GM23338 (cell line): ENCODE results near the gene FAM110A. TPM values are rescaled to one million over a fixed set of nuclear protein-coding genes. Genes with fewer than 3 reads are reported as not detected.

Experiments
- ATAC-seq: fragments of 200-7000 bp; cut with Tn5 transposase; 3 replicates; pipeline ENCODE4 v1.9.1; 2020
- DNase-seq: peaks from one replicate; pipeline ENCODE4 v3.0.0-alpha.2; 2015; ENCODE audit warnings: low spot score
- H2AFZ ChIP-seq: fragments of 200-600 bp; sonication (generic); 2 replicates; pipeline ENCODE4 v1.8.0; 2016; ENCODE audit warnings: antibody characterized with exemption, mild to moderate bottlenecking, moderate library complexity
- H3F3A ChIP-seq: fragments of 200-600 bp; sonication (generic); replicated peaks from 2 replicates; pipeline ENCODE4 v1.8.0; 2017; ENCODE audit warnings: antibody characterized with exemption, mixed run types, low read depth
- H3K27ac ChIP-seq: fragments of 200-600 bp; sonication (generic); 2 replicates; pipeline ENCODE4 v1.6.1; 2016; ENCODE audit warnings: low read depth
- H3K27me3 ChIP-seq: fragments of 200-600 bp; sonication (generic); 2 replicates; pipeline ENCODE4 v1.8.0; 2016; ENCODE audit warnings: mild to moderate bottlenecking, mixed run types, moderate library complexity; ENCODE audit not compliant: insufficient read depth
- H3K36me3 ChIP-seq: fragments of 200-600 bp; sonication (generic); 2 replicates; pipeline ENCODE4 v1.8.0; 2016; ENCODE audit warnings: mild to moderate bottlenecking; ENCODE audit not compliant: insufficient read depth
- H3K4me1 ChIP-seq: fragments of 200-600 bp; sonication (generic); 2 replicates; pipeline ENCODE4 v1.8.0; 2016; ENCODE audit warnings: mild to moderate bottlenecking, moderate library complexity; ENCODE audit not compliant: insufficient read depth
- H3K4me2 ChIP-seq: fragments of 200-600 bp; sonication (generic); 2 replicates; pipeline ENCODE4 v1.7.1; 2017; ENCODE audit warnings: mixed run types
- H3K4me3 ChIP-seq: fragments of 200-600 bp; sonication (generic); 2 replicates; pipeline ENCODE4 v1.6.1; 2016; ENCODE audit warnings: mixed run types
- H3K79me2 ChIP-seq: fragments of 200-600 bp; sonication (generic); replicated peaks from 2 replicates; pipeline ENCODE4 v1.8.0; 2017; ENCODE audit warnings: mild to moderate bottlenecking; ENCODE audit not compliant: insufficient read depth
- H3K9me2 ChIP-seq: fragments of 200-600 bp; sonication (generic); 2 replicates; pipeline ENCODE4 v1.8.0; 2017; ENCODE audit not compliant: insufficient read depth
- H4K20me1 ChIP-seq: fragments of 200-600 bp; sonication (generic); replicated peaks from 2 replicates; pipeline ENCODE4 v1.8.0; 2017; ENCODE audit warnings: mild to moderate bottlenecking; ENCODE audit not compliant: insufficient read depth
- H3K27ac Mint-ChIP-seq: 2 replicates; pipeline ENCODE4 v1.8.0; 2020; ENCODE audit warnings: inconsistent platforms, mild to moderate bottlenecking, moderate library complexity, mixed read lengths
- H3K27me3 Mint-ChIP-seq: 3 replicates; pipeline ENCODE4 v1.8.0; 2022; ENCODE audit warnings: low read depth, mild to moderate bottlenecking, moderate library complexity, mixed read lengths, inconsistent platforms; ENCODE audit not compliant: insufficient read depth, poor library complexity
- H3K36me3 Mint-ChIP-seq: 3 replicates; pipeline ENCODE4 v1.8.0; 2021; ENCODE audit warnings: low read depth, mild to moderate bottlenecking, inconsistent platforms, moderate library complexity, mixed read lengths
- H3K4me1 Mint-ChIP-seq: 3 replicates; pipeline ENCODE4 v1.8.0; 2020; ENCODE audit warnings: mild to moderate bottlenecking, inconsistent platforms, mixed read lengths
- H3K4me3 Mint-ChIP-seq: 3 replicates; pipeline ENCODE4 v1.8.0; 2021; ENCODE audit warnings: moderate library complexity, mild to moderate bottlenecking, inconsistent platforms, mixed read lengths
- H3K9me3 Mint-ChIP-seq: 3 replicates; pipeline ENCODE4 v1.8.0; 2020; ENCODE audit warnings: moderate library complexity, mild to moderate bottlenecking, inconsistent platforms, mixed read lengths
- CREB1 ChIP-seq: fragments of 250-450 bp; sonication (Bioruptor Pico); IDR thresholded peaks from 2 replicates; pipeline ENCODE4 v1.5.0; 2020; ENCODE audit warnings: low read depth, mild to moderate bottlenecking, moderate library complexity
- EZH2phosphoT487 ChIP-seq: fragments of 200-600 bp; sonication (generic); IDR thresholded peaks from one replicate; pipeline ENCODE4 v1.8.1; 2018; ENCODE audit warnings: antibody characterized with exemption; ENCODE audit not compliant: unreplicated experiment
- JUNB ChIP-seq: IDR thresholded peaks from one replicate; pipeline ENCODE4 v1.6.1; 2016; ENCODE audit warnings: antibody characterized with exemption; ENCODE audit not compliant: unreplicated experiment
- NANOG ChIP-seq: IDR thresholded peaks from 2 replicates; pipeline ENCODE4 v1.6.1; 2016; ENCODE audit warnings: antibody characterized with exemption, borderline replicate concordance
- POLR2AphosphoS5 ChIP-seq: IDR thresholded peaks from 2 replicates; pipeline ENCODE4 v1.6.1; 2016; ENCODE audit warnings: antibody characterized with exemption, low read depth
- STAT1 ChIP-seq: IDR thresholded peaks from one replicate; pipeline ENCODE4 v1.6.1; 2016; ENCODE audit warnings: antibody characterized with exemption; ENCODE audit not compliant: unreplicated experiment
- ZNF114 ChIP-seq: fragments of 250-450 bp; sonication (Bioruptor Pico); IDR thresholded peaks from 2 replicates; pipeline ENCODE4 v1.5.0; 2020; ENCODE audit warnings: mild to moderate bottlenecking, moderate library complexity
- ZNF331 ChIP-seq: fragments of 250-450 bp; sonication (Bioruptor Pico); IDR thresholded peaks from 2 replicates; pipeline ENCODE4 v1.5.0; 2020; ENCODE audit warnings: low read depth, mild to moderate bottlenecking, moderate library complexity
- polyA plus RNA-seq: library from polyadenylated mRNA; unstranded; fragments of >200 nt; fragmentation: Nextera tagmentation; extraction: Ambion mirVana; gene quantifications from 2 replicates; pipeline ENCODE4 v1.2.1, GENCODE V29; 2016
- total RNA-seq: library from RNA; depleted of rRNA; stranded (reverse); fragments of >200 nt; shearing (Covaris generic); gene quantifications from 2 replicates; pipeline ENCODE4 v1.2.3, GENCODE V29; 2014
- TF ChIP-seq, protein P1 (sequence below): IDR thresholded peaks from one replicate; pipeline ENCODE4 v1.6.1; 2018; ENCODE audit warnings: antibody characterized with exemption; ENCODE audit not compliant: unreplicated experiment
- TF ChIP-seq, protein P2 (sequence below): IDR thresholded peaks from 2 replicates; pipeline ENCODE4 v1.6.1; 2016; ENCODE audit warnings: antibody characterized with exemption
- TF ChIP-seq, protein P3 (sequence below): fragments of 250-450 bp; sonication (Bioruptor Pico); IDR thresholded peaks from 2 replicates; pipeline ENCODE4 v1.5.0; 2020; ENCODE audit warnings: mild to moderate bottlenecking, moderate library complexity

The FAM110A gene
- total and polyA plus RNA-seq, 2 experiments from 2014 or later: 10.7 to 13.7 TPM

DNA sequence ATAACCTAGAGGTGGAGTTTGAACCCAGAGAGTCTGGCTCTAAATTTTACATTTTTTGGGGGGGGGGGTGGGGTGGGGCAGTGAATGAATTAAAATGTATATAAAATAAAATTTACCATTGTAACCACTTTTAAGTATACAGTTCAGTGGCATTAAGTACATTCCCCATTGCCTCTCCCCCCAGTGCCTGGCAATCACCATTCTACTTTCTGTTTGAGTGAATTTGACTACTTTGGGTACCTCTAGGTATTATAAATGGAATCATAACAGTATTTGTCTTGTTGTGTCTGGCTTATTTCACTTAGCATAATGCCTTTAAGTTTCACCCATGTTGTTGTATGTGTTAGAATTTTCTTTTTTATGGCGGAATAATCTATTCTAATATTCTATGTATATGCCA is 2.7 kb downstream of the FAM110A start:
- no peaks in the 10 kb centered on the region for H4K20me1 ChIP-seq
- no peak overlapping the region for H2AFZ ChIP-seq
- no peaks in the 10 kb centered on the region for H3K79me2 ChIP-seq
- TF ChIP-seq EZH2phosphoT487 (no peak), ZNF114 (CRISPR knock-in tag) (no peak), NANOG (no peak), JUNB (no peak)
- TF ChIP-seq, protein P1, sequence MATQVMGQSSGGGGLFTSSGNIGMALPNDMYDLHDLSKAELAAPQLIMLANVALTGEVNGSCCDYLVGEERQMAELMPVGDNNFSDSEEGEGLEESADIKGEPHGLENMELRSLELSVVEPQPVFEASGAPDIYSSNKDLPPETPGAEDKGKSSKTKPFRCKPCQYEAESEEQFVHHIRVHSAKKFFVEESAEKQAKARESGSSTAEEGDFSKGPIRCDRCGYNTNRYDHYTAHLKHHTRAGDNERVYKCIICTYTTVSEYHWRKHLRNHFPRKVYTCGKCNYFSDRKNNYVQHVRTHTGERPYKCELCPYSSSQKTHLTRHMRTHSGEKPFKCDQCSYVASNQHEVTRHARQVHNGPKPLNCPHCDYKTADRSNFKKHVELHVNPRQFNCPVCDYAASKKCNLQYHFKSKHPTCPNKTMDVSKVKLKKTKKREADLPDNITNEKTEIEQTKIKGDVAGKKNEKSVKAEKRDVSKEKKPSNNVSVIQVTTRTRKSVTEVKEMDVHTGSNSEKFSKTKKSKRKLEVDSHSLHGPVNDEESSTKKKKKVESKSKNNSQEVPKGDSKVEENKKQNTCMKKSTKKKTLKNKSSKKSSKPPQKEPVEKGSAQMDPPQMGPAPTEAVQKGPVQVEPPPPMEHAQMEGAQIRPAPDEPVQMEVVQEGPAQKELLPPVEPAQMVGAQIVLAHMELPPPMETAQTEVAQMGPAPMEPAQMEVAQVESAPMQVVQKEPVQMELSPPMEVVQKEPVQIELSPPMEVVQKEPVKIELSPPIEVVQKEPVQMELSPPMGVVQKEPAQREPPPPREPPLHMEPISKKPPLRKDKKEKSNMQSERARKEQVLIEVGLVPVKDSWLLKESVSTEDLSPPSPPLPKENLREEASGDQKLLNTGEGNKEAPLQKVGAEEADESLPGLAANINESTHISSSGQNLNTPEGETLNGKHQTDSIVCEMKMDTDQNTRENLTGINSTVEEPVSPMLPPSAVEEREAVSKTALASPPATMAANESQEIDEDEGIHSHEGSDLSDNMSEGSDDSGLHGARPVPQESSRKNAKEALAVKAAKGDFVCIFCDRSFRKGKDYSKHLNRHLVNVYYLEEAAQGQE: no peak
- TF ChIP-seq, protein P2, sequence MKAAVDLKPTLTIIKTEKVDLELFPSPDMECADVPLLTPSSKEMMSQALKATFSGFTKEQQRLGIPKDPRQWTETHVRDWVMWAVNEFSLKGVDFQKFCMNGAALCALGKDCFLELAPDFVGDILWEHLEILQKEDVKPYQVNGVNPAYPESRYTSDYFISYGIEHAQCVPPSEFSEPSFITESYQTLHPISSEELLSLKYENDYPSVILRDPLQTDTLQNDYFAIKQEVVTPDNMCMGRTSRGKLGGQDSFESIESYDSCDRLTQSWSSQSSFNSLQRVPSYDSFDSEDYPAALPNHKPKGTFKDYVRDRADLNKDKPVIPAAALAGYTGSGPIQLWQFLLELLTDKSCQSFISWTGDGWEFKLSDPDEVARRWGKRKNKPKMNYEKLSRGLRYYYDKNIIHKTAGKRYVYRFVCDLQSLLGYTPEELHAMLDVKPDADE: no peak
- no peak overlapping the region for H3K27ac ChIP-seq
- ATAC-seq (no peak), DNase-seq (no peak)
- H3K4me3 Mint-ChIP-seq: no peak overlapping the region
- H3K27me3 Mint-ChIP-seq: peaks cover 22% of the 10 kb centered on the region
- H3K27me3 ChIP-seq: peaks cover 23% of the 10 kb centered on the region
- H3K4me2 ChIP-seq: no peak overlapping the region
- peaks cover 10% of the 10 kb centered on the region for H3K4me1 Mint-ChIP-seq
- H3K36me3 ChIP-seq: no peaks in the 10 kb centered on the region
- H3K36me3 Mint-ChIP-seq: no peaks in the 10 kb centered on the region; the same call in 2 of the 3 replicates
- peaks cover 12% of the 10 kb centered on the region for H3K4me1 ChIP-seq
- 0 out of 2 replicates have a peak, but pooled peaks cover 8% of the 10 kb centered on the region for H3F3A ChIP-seq
- no peak overlapping the region for H3K4me3 ChIP-seq
- peaks cover 4% of the 10 kb centered on the region; the same call in 2 of the 3 replicates for H3K9me3 Mint-ChIP-seq
- H3K27ac Mint-ChIP-seq: no peak overlapping the region
- H3K9me2 ChIP-seq: no peaks in the 10 kb centered on the region

DNA sequence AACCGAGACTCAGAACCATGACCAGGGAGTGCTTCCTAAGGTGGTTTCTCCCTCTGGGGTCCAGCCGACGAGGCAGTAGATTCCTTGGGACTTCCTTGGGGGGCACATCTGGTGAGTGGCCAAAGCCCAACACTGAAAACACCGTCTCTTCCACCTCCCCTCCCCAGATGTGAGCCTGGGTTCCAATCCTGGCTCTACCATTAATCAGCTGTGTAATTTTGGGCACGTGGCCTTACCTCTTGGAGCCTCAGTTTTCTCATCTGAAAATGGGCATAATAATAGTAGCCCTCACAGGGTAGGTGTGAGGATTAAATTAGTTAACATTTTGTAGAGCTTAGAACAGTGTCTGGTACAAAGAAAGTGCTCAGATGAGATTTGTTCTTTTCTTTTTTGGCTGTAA is 5.5 kb downstream of the FAM110A start:
- H3K27ac Mint-ChIP-seq: no peak overlapping the region
- no peak overlapping the region for H3K27ac ChIP-seq
- ATAC-seq: no peak
- no peaks in the 10 kb centered on the region for H4K20me1 ChIP-seq
- H3K79me2 ChIP-seq: no peaks in the 10 kb centered on the region
- no peak overlapping the region for H3K4me3 ChIP-seq
- no peak overlapping the region for H3K4me3 Mint-ChIP-seq
- H3K4me1 Mint-ChIP-seq: peaks cover 14% of the 10 kb centered on the region
- peak; percentile 0 for DNase-seq
- no peak overlapping the region for H2AFZ ChIP-seq
- no peaks in the 10 kb centered on the region for H3K36me3 ChIP-seq
- no peaks in the 10 kb centered on the region for H3K36me3 Mint-ChIP-seq
- H3K27me3 ChIP-seq: peaks cover 50% of the 10 kb centered on the region
- peaks cover 4% of the 10 kb centered on the region; the same call in 2 of the 3 replicates for H3K9me3 Mint-ChIP-seq
- 0 out of 2 replicates have a peak, but pooled peaks cover 8% of the 10 kb centered on the region for H3F3A ChIP-seq
- peaks cover 30% of the 10 kb centered on the region for H3K27me3 Mint-ChIP-seq
- peaks cover 20% of the 10 kb centered on the region; the same call in 1 of the 2 replicates for H3K4me1 ChIP-seq
- H3K4me2 ChIP-seq: no peak overlapping the region
- H3K9me2 ChIP-seq: no peaks in the 10 kb centered on the region
- TF ChIP-seq POLR2AphosphoS5 (no peak), ZNF331 (CRISPR knock-in tag) (no peak), STAT1 (no peak), JUNB (no peak), CREB1 (CRISPR knock-in tag) (no peak)
- TF ChIP-seq, protein P3, sequence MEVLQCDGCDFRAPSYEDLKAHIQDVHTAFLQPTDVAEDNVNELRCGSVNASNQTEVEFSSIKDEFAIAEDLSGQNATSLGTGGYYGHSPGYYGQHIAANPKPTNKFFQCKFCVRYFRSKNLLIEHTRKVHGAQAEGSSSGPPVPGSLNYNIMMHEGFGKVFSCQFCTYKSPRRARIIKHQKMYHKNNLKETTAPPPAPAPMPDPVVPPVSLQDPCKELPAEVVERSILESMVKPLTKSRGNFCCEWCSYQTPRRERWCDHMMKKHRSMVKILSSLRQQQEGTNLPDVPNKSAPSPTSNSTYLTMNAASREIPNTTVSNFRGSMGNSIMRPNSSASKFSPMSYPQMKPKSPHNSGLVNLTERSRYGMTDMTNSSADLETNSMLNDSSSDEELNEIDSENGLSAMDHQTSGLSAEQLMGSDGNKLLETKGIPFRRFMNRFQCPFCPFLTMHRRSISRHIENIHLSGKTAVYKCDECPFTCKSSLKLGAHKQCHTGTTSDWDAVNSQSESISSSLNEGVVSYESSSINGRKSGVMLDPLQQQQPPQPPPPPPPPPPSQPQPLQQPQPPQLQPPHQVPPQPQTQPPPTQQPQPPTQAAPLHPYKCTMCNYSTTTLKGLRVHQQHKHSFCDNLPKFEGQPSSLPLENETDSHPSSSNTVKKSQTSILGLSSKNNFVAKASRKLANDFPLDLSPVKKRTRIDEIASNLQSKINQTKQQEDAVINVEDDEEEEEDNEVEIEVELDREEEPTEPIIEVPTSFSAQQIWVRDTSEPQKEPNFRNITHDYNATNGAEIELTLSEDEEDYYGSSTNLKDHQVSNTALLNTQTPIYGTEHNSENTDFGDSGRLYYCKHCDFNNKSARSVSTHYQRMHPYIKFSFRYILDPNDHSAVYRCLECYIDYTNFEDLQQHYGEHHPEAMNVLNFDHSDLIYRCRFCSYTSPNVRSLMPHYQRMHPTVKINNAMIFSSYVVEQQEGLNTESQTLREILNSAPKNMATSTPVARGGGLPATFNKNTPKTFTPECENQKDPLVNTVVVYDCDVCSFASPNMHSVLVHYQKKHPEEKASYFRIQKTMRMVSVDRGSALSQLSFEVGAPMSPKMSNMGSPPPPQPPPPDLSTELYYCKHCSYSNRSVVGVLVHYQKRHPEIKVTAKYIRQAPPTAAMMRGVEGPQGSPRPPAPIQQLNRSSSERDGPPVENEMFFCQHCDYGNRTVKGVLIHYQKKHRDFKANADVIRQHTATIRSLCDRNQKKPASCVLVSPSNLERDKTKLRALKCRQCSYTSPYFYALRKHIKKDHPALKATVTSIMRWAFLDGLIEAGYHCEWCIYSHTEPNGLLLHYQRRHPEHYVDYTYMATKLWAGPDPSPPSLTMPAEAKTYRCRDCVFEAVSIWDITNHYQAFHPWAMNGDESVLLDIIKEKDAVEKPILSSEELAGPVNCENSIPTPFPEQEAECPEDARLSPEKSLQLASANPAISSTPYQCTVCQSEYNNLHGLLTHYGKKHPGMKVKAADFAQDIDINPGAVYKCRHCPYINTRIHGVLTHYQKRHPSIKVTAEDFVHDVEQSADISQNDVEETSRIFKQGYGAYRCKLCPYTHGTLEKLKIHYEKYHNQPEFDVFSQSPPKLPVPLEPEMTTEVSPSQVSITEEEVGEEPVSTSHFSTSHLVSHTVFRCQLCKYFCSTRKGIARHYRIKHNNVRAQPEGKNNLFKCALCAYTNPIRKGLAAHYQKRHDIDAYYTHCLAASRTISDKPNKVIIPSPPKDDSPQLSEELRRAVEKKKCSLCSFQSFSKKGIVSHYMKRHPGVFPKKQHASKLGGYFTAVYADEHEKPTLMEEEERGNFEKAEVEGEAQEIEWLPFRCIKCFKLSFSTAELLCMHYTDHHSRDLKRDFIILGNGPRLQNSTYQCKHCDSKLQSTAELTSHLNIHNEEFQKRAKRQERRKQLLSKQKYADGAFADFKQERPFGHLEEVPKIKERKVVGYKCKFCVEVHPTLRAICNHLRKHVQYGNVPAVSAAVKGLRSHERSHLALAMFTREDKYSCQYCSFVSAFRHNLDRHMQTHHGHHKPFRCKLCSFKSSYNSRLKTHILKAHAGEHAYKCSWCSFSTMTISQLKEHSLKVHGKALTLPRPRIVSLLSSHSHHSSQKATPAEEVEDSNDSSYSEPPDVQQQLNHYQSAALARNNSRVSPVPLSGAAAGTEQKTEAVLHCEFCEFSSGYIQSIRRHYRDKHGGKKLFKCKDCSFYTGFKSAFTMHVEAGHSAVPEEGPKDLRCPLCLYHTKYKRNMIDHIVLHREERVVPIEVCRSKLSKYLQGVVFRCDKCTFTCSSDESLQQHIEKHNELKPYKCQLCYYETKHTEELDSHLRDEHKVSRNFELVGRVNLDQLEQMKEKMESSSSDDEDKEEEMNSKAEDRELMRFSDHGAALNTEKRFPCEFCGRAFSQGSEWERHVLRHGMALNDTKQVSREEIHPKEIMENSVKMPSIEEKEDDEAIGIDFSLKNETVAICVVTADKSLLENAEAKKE (CRISPR knock-in tag): no peak
